ENCODE results near the gene BLOC1S5. TPM values are rescaled to one million over a fixed set of nuclear protein-coding genes. Genes with fewer than 3 reads are reported as not detected.

Gene BLOC1S5
- total and polyA plus RNA-seq, 2 donors, result 10.3 to 20.0 TPM

- Histone ChIP-seq H3K4me3 (ENCODE audit: low read length in 2 of 2) (no peak overlapping the region), H3K27me3 (ENCODE audit: control insufficient read depth in 2 of 2, insufficient read depth in 1 of 2, low read length in 1 of 2) (no peaks in the 10 kb centered on the region), H3K36me3 (ENCODE audit: control insufficient read depth in 2 of 2, insufficient read depth in 2 of 2, low read length in 1 of 2) (no peaks in the 10 kb centered on the region), H3K9me3 (ENCODE audit: control insufficient read depth in 2 of 2, insufficient read depth in 1 of 2, low read length in 1 of 2) (no peaks in the 10 kb centered on the region), H3K4me1 (ENCODE audit: control insufficient read depth in 2 of 2, insufficient read depth in 2 of 2, low read length in 2 of 2) (peaks cover 4 to 10% of the 10 kb centered on the region in 2 donors), H3K27ac (ENCODE audit: low read depth in 1 of 2, low read length in 1 of 2) (no peak overlapping the region)
- DNase-seq (ENCODE audit: low read depth in 6 of 9, low spot score in 9 of 9), result no peak
Observed at GRCh38 chr6:8103726-8104125, 39.5 kb upstream of the BLOC1S5 start.

GRCh38 chr6:8102122-8102958, 38.2 kb upstream of the BLOC1S5 start, which contains the start of gene EEF1E1:
EEF1E1 (minus strand) TSS chr6:8102548; CDS start chr6:8102521, 27 bp downstream.
- Histone ChIP-seq H3K9me3 (ENCODE audit: control insufficient read depth in 2 of 2, insufficient read depth in 1 of 2, low read length in 1 of 2) (no peaks in the 10 kb centered on the region), H3K36me3 (ENCODE audit: control insufficient read depth in 2 of 2, insufficient read depth in 2 of 2, low read length in 1 of 2) (no peaks in the 10 kb centered on the region), H3K27me3 (ENCODE audit: control insufficient read depth in 2 of 2, insufficient read depth in 1 of 2, low read length in 1 of 2) (no peaks in the 10 kb centered on the region), H3K27ac (ENCODE audit: low read depth in 1 of 2, low read length in 1 of 2) (peak within 1 kb of the TSS; percentile 55 to 80), H3K4me1 (ENCODE audit: control insufficient read depth in 2 of 2, insufficient read depth in 2 of 2, low read length in 2 of 2) (peaks cover 4 to 10% of the 10 kb centered on the region in 2 donors), H3K4me3 (ENCODE audit: low read length in 2 of 2) (peak within 1 kb of the TSS; percentile 75 to 92)
- DNase-seq (ENCODE audit: low read depth in 6 of 9, low spot score in 9 of 9), result peak; percentile 74 to 97 (median 91)
- WGBS, result 2% methylated on average over 43 of the region's 43 CpGs

GRCh38 chr6:8100159-8100854, 36.1 kb upstream of the BLOC1S5 start:
- no peaks in the 10 kb centered on the region for H3K9me3 ChIP-seq (ENCODE audit: control insufficient read depth in 2 of 2, insufficient read depth in 1 of 2, low read length in 1 of 2)
- H3K4me3 ChIP-seq (ENCODE audit: low read length in 2 of 2), result no peak overlapping the region
- 97% methylated on average over 8 of the region's 8 CpGs for WGBS
- no peaks in the 10 kb centered on the region for H3K27me3 ChIP-seq (ENCODE audit: control insufficient read depth in 2 of 2, insufficient read depth in 1 of 2, low read length in 1 of 2)
- H3K36me3 ChIP-seq (ENCODE audit: control insufficient read depth in 2 of 2, insufficient read depth in 2 of 2, low read length in 1 of 2), result peaks cover 10 to 16% of the 10 kb centered on the region in 2 donors
- H3K4me1 ChIP-seq (ENCODE audit: control insufficient read depth in 2 of 2, insufficient read depth in 2 of 2, low read length in 2 of 2), result peaks cover 4 to 10% of the 10 kb centered on the region in 2 donors
- H3K27ac ChIP-seq (ENCODE audit: low read depth in 1 of 2, low read length in 1 of 2), result no peak overlapping the region
- DNase-seq (ENCODE audit: low read depth in 6 of 9, low spot score in 9 of 9), result no peak

- H3K9me3 ChIP-seq (ENCODE audit: control insufficient read depth in 2 of 2, insufficient read depth in 1 of 2, low read length in 1 of 2), result no peaks in the 10 kb centered on the region
- H3K4me3 ChIP-seq (ENCODE audit: low read length in 2 of 2), result no peak overlapping the region
- H3K27me3 ChIP-seq (ENCODE audit: control insufficient read depth in 2 of 2, insufficient read depth in 1 of 2, low read length in 1 of 2), result no peaks in the 10 kb centered on the region
- DNase-seq (ENCODE audit: low read depth in 6 of 9, low spot score in 9 of 9), result no peak
- WGBS, result 99% methylated on average over 3 of the region's 3 CpGs
- H3K27ac ChIP-seq (ENCODE audit: low read depth in 1 of 2, low read length in 1 of 2), result no peak overlapping the region
- H3K36me3 ChIP-seq (ENCODE audit: control insufficient read depth in 2 of 2, insufficient read depth in 2 of 2, low read length in 1 of 2), result peaks cover 20 to 61% of the 10 kb centered on the region in 2 donors
- H3K4me1 ChIP-seq (ENCODE audit: control insufficient read depth in 2 of 2, insufficient read depth in 2 of 2, low read length in 2 of 2), result no peaks in the 10 kb centered on the region
Observed at GRCh38 chr6:8090650-8091049, 26.5 kb upstream of the BLOC1S5 start.

- DNase-seq (ENCODE audit: low read depth in 6 of 9, low spot score in 9 of 9), result no peak
- no peaks in the 10 kb centered on the region for H3K9me3 ChIP-seq (ENCODE audit: control insufficient read depth in 2 of 2, insufficient read depth in 1 of 2, low read length in 1 of 2)
- whole genome bisulfite sequencing, result 97% methylated on average over 2 of the region's 2 CpGs
- no peak overlapping the region for H3K27ac ChIP-seq (ENCODE audit: low read depth in 1 of 2, low read length in 1 of 2)
- H3K36me3 ChIP-seq (ENCODE audit: control insufficient read depth in 2 of 2, insufficient read depth in 2 of 2, low read length in 1 of 2), result peaks cover 20 to 50% of the 10 kb centered on the region in 2 donors
- no peaks in the 10 kb centered on the region for H3K27me3 ChIP-seq (ENCODE audit: control insufficient read depth in 2 of 2, insufficient read depth in 1 of 2, low read length in 1 of 2)
- H3K4me1 ChIP-seq (ENCODE audit: control insufficient read depth in 2 of 2, insufficient read depth in 2 of 2, low read length in 2 of 2), result no peaks in the 10 kb centered on the region
- no peak overlapping the region for H3K4me3 ChIP-seq (ENCODE audit: low read length in 2 of 2)
Observed at GRCh38 chr6:8088886-8089285, 24.7 kb upstream of the BLOC1S5 start.

- 99% methylated on average over 5 of the region's 5 CpGs for WGBS
- Histone ChIP-seq H3K4me3 (ENCODE audit: low read length in 2 of 2) (no peak overlapping the region), H3K27ac (ENCODE audit: low read depth in 1 of 2, low read length in 1 of 2) (no peak overlapping the region), H3K27me3 (ENCODE audit: control insufficient read depth in 2 of 2, insufficient read depth in 1 of 2, low read length in 1 of 2) (no peaks in the 10 kb centered on the region), H3K4me1 (ENCODE audit: control insufficient read depth in 2 of 2, insufficient read depth in 2 of 2, low read length in 2 of 2) (no peaks in the 10 kb centered on the region), H3K36me3 (ENCODE audit: control insufficient read depth in 2 of 2, insufficient read depth in 2 of 2, low read length in 1 of 2) (peaks cover 20 to 53% of the 10 kb centered on the region in 2 donors), H3K9me3 (ENCODE audit: control insufficient read depth in 2 of 2, insufficient read depth in 1 of 2, low read length in 1 of 2) (no peaks in the 10 kb centered on the region)
- no peak for DNase-seq (ENCODE audit: low read depth in 6 of 9, low spot score in 9 of 9)
Observed at GRCh38 chr6:8087870-8088754, 23.9 kb upstream of the BLOC1S5 start.

GRCh38 chr6:8086755-8087306, 22.6 kb upstream of the BLOC1S5 start:
- Histone ChIP-seq H3K27ac (ENCODE audit: low read depth in 1 of 2, low read length in 1 of 2) (no peak overlapping the region), H3K4me1 (ENCODE audit: control insufficient read depth in 2 of 2, insufficient read depth in 2 of 2, low read length in 2 of 2) (no peaks in the 10 kb centered on the region), H3K4me3 (ENCODE audit: low read length in 2 of 2) (no peak overlapping the region), H3K9me3 (ENCODE audit: control insufficient read depth in 2 of 2, insufficient read depth in 1 of 2, low read length in 1 of 2) (no peaks in the 10 kb centered on the region), H3K36me3 (ENCODE audit: control insufficient read depth in 2 of 2, insufficient read depth in 2 of 2, low read length in 1 of 2) (peaks cover 20 to 51% of the 10 kb centered on the region in 2 donors), H3K27me3 (ENCODE audit: control insufficient read depth in 2 of 2, insufficient read depth in 1 of 2, low read length in 1 of 2) (no peaks in the 10 kb centered on the region)
- 95% methylated on average over 9 of the region's 9 CpGs for WGBS
- no peak for DNase-seq (ENCODE audit: low read depth in 6 of 9, low spot score in 9 of 9)

GRCh38 chr6:8085053-8085511, 20.9 kb upstream of the BLOC1S5 start:
- no peak for DNase-seq (ENCODE audit: low read depth in 6 of 9, low spot score in 9 of 9)
- H3K4me3 ChIP-seq (ENCODE audit: low read length in 2 of 2), result no peak overlapping the region
- H3K4me1 ChIP-seq (ENCODE audit: control insufficient read depth in 2 of 2, insufficient read depth in 2 of 2, low read length in 2 of 2), result no peaks in the 10 kb centered on the region
- peaks cover 20 to 44% of the 10 kb centered on the region in 2 donors for H3K36me3 ChIP-seq (ENCODE audit: control insufficient read depth in 2 of 2, insufficient read depth in 2 of 2, low read length in 1 of 2)
- no peaks in the 10 kb centered on the region for H3K27me3 ChIP-seq (ENCODE audit: control insufficient read depth in 2 of 2, insufficient read depth in 1 of 2, low read length in 1 of 2)
- H3K27ac ChIP-seq (ENCODE audit: low read depth in 1 of 2, low read length in 1 of 2), result no peak overlapping the region
- WGBS, result 92% methylated on average over 2 of the region's 2 CpGs
- no peaks in the 10 kb centered on the region for H3K9me3 ChIP-seq (ENCODE audit: control insufficient read depth in 2 of 2, insufficient read depth in 1 of 2, low read length in 1 of 2)
